Activated T-helper 17 cell treated with anti-CD3 and anti-CD28 coated beads, Interleukin-2, amount 50 U/mL, for 72 hours (primary cell): ENCODE results near the gene CER1. TPM values are rescaled to one million over a fixed set of nuclear protein-coding genes. Genes with fewer than 3 reads are reported as not detected.

ENCODE experiments used
- total RNA-seq, 2 donors: library from RNA; stranded (reverse); gene quantifications; one replicate each; pipeline ENCODE4 v1.2.3, GENCODE V29; 2022

CER1 gene
- total RNA-seq, 2 donors from 2014 or later, result not detected

Other genes starting within 250 kb of the CER1 start
- 10 to 100 TPM in 1 of 2 donors, 1 to 10 TPM in 1; 6.6 to 11.2 TPM for gene ZDHHC21, start 29.3 kb downstream of the CER1 start, total RNA-seq
- gene FREM1, start 187.7 kb upstream of the CER1 start, total RNA-seq, result under 1 TPM in 1 of 2 donors, not detected in 1; 0.45 TPM